Measurements from ENCODE around the gene HSD17B3. TPM values are rescaled to one million over a fixed set of nuclear protein-coding genes. Genes with fewer than 3 reads are reported as not detected.
"Not testable (repeated sequence)": the region's sequence is repeated elsewhere in the genome, so short reads cannot be mapped to it uniquely, and the experiment has no call there.

Gene HSD17B3
- total RNA-seq, 3 donors from 2014 or later, result 1.4 to 1.9 (median 1.6) TPM

- ATAC-seq, result no peak
- TF ChIP-seq, protein P1, sequence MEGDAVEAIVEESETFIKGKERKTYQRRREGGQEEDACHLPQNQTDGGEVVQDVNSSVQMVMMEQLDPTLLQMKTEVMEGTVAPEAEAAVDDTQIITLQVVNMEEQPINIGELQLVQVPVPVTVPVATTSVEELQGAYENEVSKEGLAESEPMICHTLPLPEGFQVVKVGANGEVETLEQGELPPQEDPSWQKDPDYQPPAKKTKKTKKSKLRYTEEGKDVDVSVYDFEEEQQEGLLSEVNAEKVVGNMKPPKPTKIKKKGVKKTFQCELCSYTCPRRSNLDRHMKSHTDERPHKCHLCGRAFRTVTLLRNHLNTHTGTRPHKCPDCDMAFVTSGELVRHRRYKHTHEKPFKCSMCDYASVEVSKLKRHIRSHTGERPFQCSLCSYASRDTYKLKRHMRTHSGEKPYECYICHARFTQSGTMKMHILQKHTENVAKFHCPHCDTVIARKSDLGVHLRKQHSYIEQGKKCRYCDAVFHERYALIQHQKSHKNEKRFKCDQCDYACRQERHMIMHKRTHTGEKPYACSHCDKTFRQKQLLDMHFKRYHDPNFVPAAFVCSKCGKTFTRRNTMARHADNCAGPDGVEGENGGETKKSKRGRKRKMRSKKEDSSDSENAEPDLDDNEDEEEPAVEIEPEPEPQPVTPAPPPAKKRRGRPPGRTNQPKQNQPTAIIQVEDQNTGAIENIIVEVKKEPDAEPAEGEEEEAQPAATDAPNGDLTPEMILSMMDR (IDR thresholded peaks at IDR 0.05), result no peak
- intact Hi-C loops (cut with DNase I, micrococcal nuclease), result no loop called here
- H3K36me3 ChIP-seq (ENCODE audit: low read depth), result no peaks in the 10 kb centered on the region
- H3K4me3 ChIP-seq, result no peak overlapping the region
- H3K4me1 ChIP-seq (ENCODE audit: low read depth), result no peaks in the 10 kb centered on the region
- H3K9me3 ChIP-seq, result no peaks in the 10 kb centered on the region
- DNase-seq, result no peak
These were observed 29.4 kb upstream of the HSD17B3 start for GRCh38 chr9:96331236-96331947.

- Histone ChIP-seq H3K9me3 (no peaks in the 10 kb centered on the region), H3K4me1 (ENCODE audit: low read depth) (no peaks in the 10 kb centered on the region), H3K4me3 (no peak overlapping the region), H3K36me3 (ENCODE audit: low read depth) (no peaks in the 10 kb centered on the region)
- intact Hi-C loops (cut with DNase I, micrococcal nuclease), result no loop called here
- ATAC-seq (peak; percentile 88), DNase-seq (peak in 1 of 3 donors; percentile 84)
- TF ChIP-seq, protein P1 (IDR thresholded peaks at IDR 0.05), result peak; percentile 69
These were observed 25.8 kb upstream of the HSD17B3 start for GRCh38 chr9:96327694-96328352.

GRCh38 chr9:96323169-96323568, 21.2 kb upstream of the HSD17B3 start:
- intact Hi-C loops (cut with DNase I, micrococcal nuclease), result no loop called here
- Histone ChIP-seq H3K36me3 (ENCODE audit: low read depth) (no peaks in the 10 kb centered on the region), H3K4me3 (no peak overlapping the region), H3K9me3 (no peaks in the 10 kb centered on the region), H3K4me1 (ENCODE audit: low read depth) (no peaks in the 10 kb centered on the region)
- no peak for ATAC-seq
- TF ChIP-seq, protein P1 (IDR thresholded peaks at IDR 0.05), result no peak
- DNase-seq, result no peak

DNA sequence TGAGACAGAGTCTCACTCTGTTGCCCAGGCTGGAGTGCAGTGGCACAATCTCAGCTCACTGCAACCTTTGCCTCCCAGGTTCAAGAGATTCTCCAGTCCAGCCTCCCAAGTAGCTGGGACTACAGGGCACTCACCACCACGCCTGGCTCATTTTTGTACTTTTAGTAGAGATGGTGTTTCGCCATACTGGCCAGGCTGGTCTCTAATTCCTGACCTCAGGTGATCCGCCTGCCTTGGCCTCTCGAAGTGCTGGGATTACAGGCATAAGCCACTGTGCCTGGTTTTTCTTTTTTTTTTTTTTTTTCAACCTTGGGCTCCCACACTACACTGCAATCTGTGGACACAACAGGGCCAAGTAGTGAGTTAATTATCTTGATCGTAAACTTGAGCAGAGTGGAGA, 20.8 kb upstream of the HSD17B3 start:
- DNase-seq; intact Hi-C loops (cut with DNase I, micrococcal nuclease); ATAC-seq; H3K4me1 ChIP-seq (ENCODE audit: low read depth); H3K9me3 ChIP-seq; H3K36me3 ChIP-seq (ENCODE audit: low read depth); H3K4me3 ChIP-seq: not testable (repeated sequence)

DNA sequence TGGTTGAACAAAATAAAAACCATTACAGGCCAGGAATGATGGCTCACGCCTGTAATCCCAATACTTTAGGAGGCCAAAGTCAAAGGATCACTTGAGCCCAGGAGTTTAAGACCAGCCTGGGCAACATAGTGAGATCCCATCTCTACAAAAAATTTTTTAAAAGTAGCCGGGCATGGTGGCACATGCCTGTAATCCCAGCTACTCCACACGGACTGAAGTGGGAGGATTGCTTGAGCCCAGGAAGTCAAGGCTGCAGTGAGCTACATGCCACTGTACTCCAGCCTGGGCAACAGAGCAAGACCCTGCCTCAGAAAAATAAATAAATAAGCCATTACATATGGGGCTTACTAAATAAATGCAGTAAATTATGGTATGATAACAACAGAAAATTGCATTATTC, 20.2 kb upstream of the HSD17B3 start:
- H3K4me3 ChIP-seq; H3K9me3 ChIP-seq; H3K4me1 ChIP-seq (ENCODE audit: low read depth); ATAC-seq; DNase-seq; H3K36me3 ChIP-seq (ENCODE audit: low read depth); intact Hi-C loops (cut with DNase I, micrococcal nuclease): not testable (repeated sequence)

DNA sequence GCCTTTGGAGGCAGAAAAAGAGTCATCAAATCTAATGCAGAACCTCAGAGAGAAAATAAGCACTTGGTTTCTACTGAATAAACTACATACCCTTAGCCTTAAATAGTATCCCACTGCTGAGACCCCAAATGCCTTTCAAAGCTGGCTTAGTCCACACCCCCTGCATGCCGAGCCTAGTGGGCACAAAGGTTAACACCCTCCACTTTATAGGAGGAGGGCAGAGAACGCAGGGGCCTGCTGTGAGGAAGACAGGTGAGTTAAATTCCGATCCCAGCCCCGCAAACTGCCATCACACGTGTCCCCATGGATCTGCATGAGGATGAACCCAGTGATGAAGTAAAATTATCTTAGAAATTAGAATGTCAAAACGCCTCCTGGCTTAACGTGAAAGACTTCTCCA, 19.5 kb upstream of the HSD17B3 start:
- no peak overlapping the region for H3K4me3 ChIP-seq
- DNase-seq, result no peak
- H3K9me3 ChIP-seq, result no peaks in the 10 kb centered on the region
- no peaks in the 10 kb centered on the region for H3K4me1 ChIP-seq (ENCODE audit: low read depth)
- H3K36me3 ChIP-seq (ENCODE audit: low read depth), result no peaks in the 10 kb centered on the region
- intact Hi-C loops (cut with DNase I, micrococcal nuclease), result no loop called here
- TF ChIP-seq, protein P1 (IDR thresholded peaks at IDR 0.05), result no peak
- no peak for ATAC-seq
